ENCODE results near the gene ADAMTS14. TPM values are rescaled to one million over a fixed set of nuclear protein-coding genes. Genes with fewer than 3 reads are reported as not detected.
"Not testable (repeated sequence)": the region's sequence is repeated elsewhere in the genome, so short reads cannot be mapped to it uniquely, and the experiment has no call there.

Gene ADAMTS14
- total RNA-seq, 1 experiment from 2014 or later: not detected

- DNase-seq (ENCODE audit: low spot score): not testable (repeated sequence)
Measured at GRCh38 chr10:70770516-70770915, 98.2 kb downstream of the ADAMTS14 start.

DNA sequence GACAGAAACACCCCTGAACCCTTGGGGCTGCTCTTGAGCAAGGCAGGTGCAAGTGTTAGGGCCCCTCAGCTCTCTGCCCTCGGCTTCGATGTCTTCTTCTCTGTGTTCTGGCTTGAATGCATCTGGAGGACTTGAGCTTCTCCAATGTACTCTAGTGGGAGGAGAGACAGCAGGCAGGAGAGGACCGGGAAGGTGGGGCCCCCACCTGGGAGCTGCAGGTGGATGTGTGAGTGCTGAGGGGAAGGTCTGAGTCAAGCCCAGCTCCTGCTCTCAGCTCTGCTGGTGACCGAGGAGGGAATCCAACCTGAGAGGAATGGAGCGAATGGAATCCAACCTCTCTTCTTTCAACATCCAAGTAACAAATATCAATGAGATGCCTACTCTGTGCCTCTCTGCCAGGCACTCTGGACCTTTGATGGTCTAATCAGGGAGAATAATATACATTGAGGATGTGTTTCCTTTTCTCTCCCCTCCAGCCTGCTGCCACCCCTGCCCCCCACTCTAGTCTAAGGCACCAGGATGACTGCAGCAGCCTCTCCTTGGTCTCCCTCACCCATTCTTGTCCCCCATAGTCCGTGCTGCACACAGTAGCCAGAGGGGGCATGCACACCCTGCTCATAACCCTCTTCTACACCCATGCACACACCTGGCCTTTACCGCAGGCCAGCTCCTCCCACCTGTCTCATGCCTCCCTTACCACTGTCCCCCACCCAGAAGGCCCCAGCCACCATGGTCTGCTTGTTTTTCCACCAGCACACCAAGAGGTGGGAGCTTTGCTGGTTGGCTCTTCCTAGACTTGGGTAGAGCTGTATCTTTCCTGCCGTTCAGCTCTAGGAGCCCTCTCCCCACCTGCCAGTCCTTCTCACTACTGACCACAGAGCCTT is 99.2 kb downstream of the ADAMTS14 start:
- DNase-seq (ENCODE audit: low spot score): no peak

DNA sequence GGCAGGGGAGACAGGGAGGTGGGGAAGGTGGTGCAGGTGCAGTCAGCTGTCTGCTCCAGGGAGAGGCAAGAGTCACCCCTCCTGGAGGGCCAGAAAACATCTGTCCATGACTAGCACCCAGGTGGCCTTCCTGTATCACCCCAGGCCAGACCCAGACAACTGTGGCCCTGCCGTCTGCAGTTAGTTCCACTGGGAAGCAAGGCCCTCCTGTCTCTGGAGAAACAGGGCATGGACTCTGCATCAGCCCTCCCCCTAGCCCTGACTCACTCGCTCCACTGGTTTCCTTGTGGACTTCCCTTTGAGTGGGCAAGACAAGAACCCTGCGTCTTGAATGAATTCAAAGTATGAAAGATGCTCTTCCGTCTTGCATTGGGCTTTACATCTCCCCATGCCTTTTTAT is 100.3 kb downstream of the ADAMTS14 start:
- DNase-seq (ENCODE audit: low spot score): no peak

GRCh38 chr10:70773461-70773860 is 101.2 kb downstream of the ADAMTS14 start:
- no peak for DNase-seq (ENCODE audit: low spot score)

DNA sequence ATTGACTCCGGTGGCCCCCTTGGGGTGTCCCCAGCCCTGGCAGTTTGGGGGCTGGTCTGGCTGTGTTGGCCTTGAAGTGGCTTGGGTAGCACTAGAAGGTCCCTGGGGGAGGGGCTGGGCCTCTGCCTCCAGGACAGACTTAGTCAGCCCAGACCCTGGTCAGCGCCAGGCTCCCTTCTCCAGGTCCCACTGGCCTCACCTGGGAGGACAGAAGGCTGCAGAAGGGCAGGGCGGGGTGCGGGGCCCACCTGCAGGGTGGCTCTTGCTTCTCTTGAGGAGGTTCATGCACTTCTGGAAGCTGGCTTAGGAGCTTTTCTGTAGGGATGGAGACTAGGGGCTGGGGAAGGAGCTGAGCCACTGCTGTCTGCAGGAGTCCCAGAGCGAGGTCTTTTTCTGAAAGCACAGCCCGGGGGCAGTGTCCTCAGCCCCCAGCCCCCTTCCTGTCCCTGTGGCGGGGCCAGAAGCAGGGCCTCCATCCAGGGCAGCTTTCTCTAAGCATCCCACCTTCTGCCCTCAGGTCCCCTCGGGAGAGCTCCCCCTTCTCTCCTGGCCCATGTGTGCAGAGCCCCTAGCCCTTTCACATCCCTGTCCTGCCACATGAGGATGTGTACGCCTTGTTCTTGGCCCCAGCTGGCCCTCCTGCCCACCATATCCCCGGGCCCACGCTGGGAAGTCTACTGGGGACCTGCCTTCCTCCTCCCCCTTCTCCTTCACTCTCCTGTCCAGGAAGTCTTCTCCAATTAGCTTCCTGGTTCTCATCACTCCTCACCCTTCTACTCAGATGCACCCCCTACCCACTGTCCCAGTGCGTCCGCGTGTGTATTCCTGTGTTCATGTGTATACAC is 101.9 kb downstream of the ADAMTS14 start:
- DNase-seq (ENCODE audit: low spot score): no peak

- DNase-seq (ENCODE audit: low spot score): no peak
Measured at GRCh38 chr10:70774810-70775678, 102.7 kb downstream of the ADAMTS14 start.

DNA sequence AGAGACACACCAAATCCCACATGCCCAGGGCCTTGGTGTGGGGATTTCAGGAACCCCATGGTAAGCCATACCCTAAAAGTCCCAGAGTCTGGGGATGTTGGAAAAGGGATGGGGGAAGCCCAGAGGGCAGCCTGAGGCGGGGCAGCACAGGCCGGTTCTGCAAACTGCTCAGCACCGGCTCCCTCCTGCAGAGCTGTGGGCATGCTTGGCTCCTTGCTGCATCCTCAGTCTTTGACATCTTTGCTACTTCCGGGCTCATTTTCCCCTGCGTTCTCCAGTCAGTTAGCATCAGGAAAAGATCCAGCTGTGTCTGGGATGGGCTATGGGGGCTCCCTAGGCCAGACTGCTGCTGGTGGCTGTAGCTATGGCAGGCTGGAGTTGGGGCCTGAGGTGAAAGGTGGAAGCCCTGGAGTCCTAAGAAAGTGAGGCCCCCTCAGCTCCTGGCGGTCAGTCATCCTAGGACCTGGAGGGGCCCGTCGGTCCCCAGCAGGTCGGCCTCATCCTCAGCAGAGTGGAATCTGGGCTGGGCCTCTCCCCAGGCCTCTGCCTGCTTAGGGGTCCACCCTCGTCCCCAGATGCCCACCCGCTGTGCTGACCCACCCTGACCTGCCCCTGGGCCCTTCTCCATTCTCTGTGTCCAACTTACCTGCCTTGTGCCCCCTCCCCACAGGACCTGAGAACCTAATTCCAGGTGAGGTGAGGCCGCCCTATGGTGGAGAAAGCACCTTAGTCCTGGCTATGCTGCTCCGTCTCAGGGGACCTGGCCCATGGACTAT is 103.6 kb downstream of the ADAMTS14 start:
- no peak for DNase-seq (ENCODE audit: low spot score)

DNA sequence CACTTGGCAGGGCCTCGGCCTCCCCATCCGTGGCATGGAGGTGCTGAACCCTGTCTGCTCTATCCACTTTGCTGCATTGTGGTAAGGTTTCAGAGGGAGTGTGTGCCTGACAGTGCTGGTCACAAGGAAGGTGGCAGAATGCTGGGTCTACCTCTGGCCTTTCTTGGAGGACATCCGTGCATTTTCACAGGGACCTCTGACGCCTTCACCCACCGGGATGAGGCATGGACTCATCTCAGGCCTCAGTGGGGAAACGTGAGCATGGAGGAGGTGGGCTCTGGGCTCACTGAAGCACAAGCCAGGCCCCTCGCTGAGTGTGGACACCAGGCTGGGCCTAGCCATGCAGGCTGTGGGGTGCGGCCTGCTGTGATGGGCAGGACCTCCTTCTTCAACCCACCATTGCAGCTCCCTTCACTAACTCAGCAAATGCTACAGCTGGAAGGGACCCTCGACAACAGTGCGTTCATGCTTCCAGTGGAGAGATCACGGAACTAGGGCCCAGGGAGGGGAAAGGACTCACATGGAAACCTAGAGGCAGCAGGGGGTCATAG is 104.2 kb downstream of the ADAMTS14 start:
- DNase-seq (ENCODE audit: low spot score): no peak

GRCh38 chr10:70777063-70777875 is 105.0 kb downstream of the ADAMTS14 start:
- no peak for DNase-seq (ENCODE audit: low spot score)

- DNase-seq (ENCODE audit: low spot score): no peak
Measured at GRCh38 chr10:70778267-70778924, 106.1 kb downstream of the ADAMTS14 start.

DNA sequence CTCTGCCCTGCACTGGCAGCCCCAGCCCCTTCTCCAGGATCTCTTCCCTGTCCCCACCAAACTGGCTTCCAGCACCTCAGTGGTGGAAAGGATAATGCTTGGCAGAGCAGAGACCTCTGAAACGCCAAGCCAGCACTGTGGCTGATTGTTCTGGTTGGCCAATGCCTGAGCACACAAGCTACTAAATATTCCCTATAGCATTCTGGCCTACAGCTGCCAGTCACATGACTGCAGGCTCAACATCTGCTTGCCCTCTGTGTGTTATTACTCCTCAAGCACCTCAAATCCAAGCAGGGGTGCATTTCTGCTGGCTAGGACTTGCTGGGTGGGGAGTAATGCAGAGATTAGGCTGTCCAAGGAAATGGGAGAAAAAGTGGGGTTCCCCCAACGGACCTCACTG is 106.8 kb downstream of the ADAMTS14 start:
- DNase-seq (ENCODE audit: low spot score): no peak

GRCh38 chr10:70779511-70780369 is 107.4 kb downstream of the ADAMTS14 start:
- no peak for DNase-seq (ENCODE audit: low spot score)

DNA sequence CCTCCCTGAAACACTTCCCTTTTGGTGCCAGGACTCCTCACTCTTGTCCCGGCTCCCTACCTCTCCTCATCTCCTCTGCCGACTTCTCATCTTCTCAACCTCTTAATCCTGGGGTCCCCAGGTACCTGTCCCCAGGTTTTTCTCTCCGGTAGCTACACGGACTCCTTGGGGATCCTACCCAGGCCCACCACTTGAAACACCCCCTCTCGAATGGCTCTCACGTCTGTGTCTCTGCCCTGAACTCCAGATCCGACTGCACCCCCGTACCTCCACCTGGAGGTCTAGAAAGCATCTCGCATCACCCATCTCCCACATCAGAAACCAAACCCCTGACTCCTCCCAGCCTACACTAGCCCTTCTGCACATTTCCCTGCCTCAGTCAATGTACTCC is 108.1 kb downstream of the ADAMTS14 start:
- no peak for DNase-seq (ENCODE audit: low spot score)

- DNase-seq (ENCODE audit: low spot score): no peak
Measured at GRCh38 chr10:70780772-70781171, 108.5 kb downstream of the ADAMTS14 start.

DNA sequence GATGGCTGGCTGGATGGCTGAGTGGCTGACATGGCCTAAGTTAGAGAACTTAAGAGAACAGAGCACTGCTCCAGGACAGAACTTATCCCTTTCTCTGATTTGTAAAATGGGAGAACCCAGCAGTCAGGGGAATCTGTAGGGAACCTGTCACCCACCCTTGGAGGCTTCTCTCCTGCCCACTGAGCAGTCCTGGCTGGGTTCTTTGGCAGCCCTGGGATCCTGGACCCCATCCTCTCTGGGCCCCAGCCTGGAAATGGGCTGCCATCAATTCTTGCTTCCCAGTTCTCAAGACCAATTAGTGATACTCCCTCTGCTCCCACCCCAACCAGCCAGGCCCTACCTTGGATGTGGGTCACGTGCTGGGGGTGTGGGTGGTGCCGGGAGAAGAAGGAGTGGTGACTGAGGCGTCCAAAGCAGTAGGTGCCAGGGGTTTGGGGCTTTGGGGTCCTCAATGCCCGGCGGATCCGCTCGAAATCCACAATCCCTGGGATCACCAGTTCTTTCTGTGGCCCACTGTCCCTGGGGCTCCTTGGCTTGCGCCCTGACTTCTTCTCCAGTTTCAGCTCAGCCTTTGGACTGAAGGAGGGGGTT is 109.2 kb downstream of the ADAMTS14 start:
- DNase-seq (ENCODE audit: low spot score): no peak

- no peak for DNase-seq (ENCODE audit: low spot score)
Measured at GRCh38 chr10:70782086-70782745, 109.9 kb downstream of the ADAMTS14 start.

Data from A172 (cell line).